A549 (cell line): Measurements from ENCODE around the gene TMEM45A. TPM values are rescaled to one million over a fixed set of nuclear protein-coding genes. Genes with fewer than 3 reads are reported as not detected.

Experiments used
- ATAC-seq, 2 experiments: fragments of 200-7000 bp in 1 of 2; fragments of >200 bp in 1 of 2; cut with Nextera tagmentation in 1 of 2; cut with Tn5 transposase in 1 of 2; 3 replicates each; pipeline versions ENCODE4 v1.8.0 to v1.9.1; 2018 to 2020; ENCODE audit warnings: mild to moderate bottlenecking in 1 of 2, moderate library complexity in 1 of 2
- CTCF ChIA-PET: fragments of 300-600 bp; sonication (Branson Sonifier 250); formaldehyde crosslinking; extraction: SDS; loops from one replicate; lab custom pipeline; 2021; ENCODE audit warnings: antibody characterized with exemption, inconsistent platforms; lab: Yijun Ruan, JAX
- POLR2A ChIA-PET: fragments of 350-600 bp; formaldehyde crosslinking; extraction: SDS; loops from one replicate; lab custom pipeline; 2021; ENCODE audit warnings: antibody characterized with exemption, inconsistent platforms; lab: Yijun Ruan, JAX
- DNase-seq, 2 experiments: peaks; one replicate each; pipeline versions ENCODE4 v3.0.0 to v3.0.0-alpha.2; 2011 to 2016; ENCODE audit warnings: low read depth in 1 of 2, low spot score in 1 of 2
- FAIRE-seq: peaks from 2 replicates; lab custom pipeline; 2011; peaks lifted over from hg19 to GRCh38; lab: Jason Lieb, UNC
- H3K27ac ChIP-seq, 2 experiments: fragments of >200 bp; sonication (Bioruptor Twin); formaldehyde crosslinking; 3 replicates each; pipeline ENCODE4 v1.5.1; 2016 to 2017
- H3K4me1 ChIP-seq: fragments of >200 bp; sonication (Bioruptor Twin); formaldehyde crosslinking; 3 replicates; pipeline ENCODE4 v1.6.1; 2016
- H3K4me2 ChIP-seq: fragments of >200 bp; sonication (Bioruptor Twin); formaldehyde crosslinking; 3 replicates; pipeline ENCODE4 v1.6.1; 2016
- H3K4me3 ChIP-seq: fragments of >200 bp; sonication (Bioruptor Twin); formaldehyde crosslinking; 3 replicates; pipeline ENCODE4 v1.5.1; 2016
- H3K9me3 ChIP-seq: fragments of >200 bp; sonication (Bioruptor Twin); formaldehyde crosslinking; 3 replicates; pipeline ENCODE4 v1.6.1; 2016
- CBX8 ChIP-seq: fragments of 200-600 bp; sonication (generic); IDR thresholded peaks from 2 replicates; pipeline ENCODE4 v1.6.1; 2016
- CHD4 ChIP-seq: fragments of 200-600 bp; sonication (generic); IDR thresholded peaks from 2 replicates; pipeline ENCODE4 v1.6.1; 2016; ENCODE audit warnings: antibody characterized with exemption, mild to moderate bottlenecking, borderline replicate concordance
- E2F6 ChIP-seq: IDR thresholded peaks from 2 replicates; pipeline ENCODE4 v1.6.1; 2012; ENCODE audit warnings: low read depth, borderline replicate concordance
- EP300 ChIP-seq, 2 experiments: fragments of >200 bp; sonication (Bioruptor Twin); formaldehyde crosslinking; IDR thresholded peaks; 2 replicates in 1 of 2; 3 replicates in 1 of 2; pipeline ENCODE4 v1.6.1; 2016 to 2017
- ESRRA ChIP-seq: fragments of 150-350 bp; IDR thresholded peaks from 2 replicates; pipeline ENCODE4 v1.6.1; 2014; ENCODE audit warnings: mild to moderate bottlenecking, low read length, borderline replicate concordance
- FOSB ChIP-seq: fragments of 250-450 bp; sonication (Bioruptor Pico); IDR thresholded peaks from 2 replicates; pipeline ENCODE4 v1.5.0; 2020; ENCODE audit warnings: mild to moderate bottlenecking, moderate library complexity
- HEYL ChIP-seq: fragments of 250-450 bp; sonication (Bioruptor Pico); IDR thresholded peaks from 2 replicates; pipeline ENCODE4 v1.8.0; 2021; ENCODE audit warnings: mild to moderate bottlenecking, moderate library complexity
- HOXB13 ChIP-seq: fragments of 250-450 bp; sonication (Bioruptor Pico); IDR thresholded peaks from 2 replicates; pipeline ENCODE4 v1.5.0; 2020; ENCODE audit warnings: low read depth, mild to moderate bottlenecking, moderate library complexity
- JUN ChIP-seq, 2 experiments: fragments of >200 bp; sonication (Bioruptor Twin); formaldehyde crosslinking; IDR thresholded peaks; 2 replicates in 1 of 2; 3 replicates in 1 of 2; pipeline ENCODE4 v1.6.1; 2016 to 2017
- KDM1A ChIP-seq: fragments of 200-600 bp; sonication (generic); IDR thresholded peaks from 2 replicates; pipeline ENCODE4 v1.6.1; 2016; ENCODE audit warnings: low read depth, mild to moderate bottlenecking
- MAZ ChIP-seq: fragments of 150-350 bp; IDR thresholded peaks from 2 replicates; pipeline ENCODE4 v1.6.1; 2014; ENCODE audit warnings: antibody characterized with exemption, low read depth, low read length, borderline replicate concordance
- POLR2A ChIP-seq: IDR thresholded peaks from 2 replicates; pipeline ENCODE4 v1.6.1; 2012; ENCODE audit warnings: mild to moderate bottlenecking, low read length
- POLR2AphosphoS2 ChIP-seq: conservative IDR thresholded peaks from 2 replicates; pipeline ENCODE4 v1.6.1; 2012; ENCODE audit warnings: low read length, improper control_type of control experiment, inconsistent platforms
- RARB ChIP-seq: fragments of 250-450 bp; sonication (Bioruptor Pico); IDR thresholded peaks from 2 replicates; pipeline ENCODE4 v1.8.0; 2021; ENCODE audit warnings: mild to moderate bottlenecking, moderate library complexity
- REST ChIP-seq: fragments of 200-600 bp; sonication (generic); IDR thresholded peaks from 2 replicates; pipeline ENCODE4 v1.6.1; 2016; ENCODE audit warnings: antibody characterized with exemption, mild to moderate bottlenecking, moderate library complexity
- RFX5 ChIP-seq: fragments of 450-650 bp; IDR thresholded peaks from 2 replicates; pipeline ENCODE4 v1.7.1; 2014; ENCODE audit warnings: antibody characterized with exemption, mild to moderate bottlenecking, moderate library complexity
- SREBF2 ChIP-seq: fragments of 450-650 bp; IDR thresholded peaks from 2 replicates; pipeline ENCODE4 v1.6.1; 2014; ENCODE audit warnings: mild to moderate bottlenecking, moderate library complexity
- USF2 ChIP-seq: fragments of 450-650 bp; IDR thresholded peaks from 2 replicates; pipeline ENCODE4 v1.6.1; 2014; ENCODE audit warnings: antibody characterized with exemption
- ZFP36 ChIP-seq: fragments of 450-650 bp; IDR thresholded peaks from 2 replicates; pipeline ENCODE4 v1.6.1; 2014; ENCODE audit warnings: borderline replicate concordance; ENCODE audit not compliant: partially characterized antibody
- WGBS: methylation state at CpG from one replicate; pipeline ENCODE4 v1.1.6; 2017; ENCODE audit errors: missing lambda C conversion rate; 5-methylcytosine and 5-hydroxymethylcytosine counted together
- polyA plus RNA-seq, 4 experiments: library from polyadenylated mRNA; depleted of rRNA in 3 of 4; stranded (reverse); fragments of >200 nt; fragmentation: RNase III in 1 of 4; extraction: RNeasy Plus Mini Kit Qiagen cat#74134 plus additional on column Dnase treatment in 1 of 4; gene quantifications; 2 replicates in 3 of 4; 3 replicates in 1 of 4; pipeline ENCODE4 v1.2.3, GENCODE V29; 2011 to 2017
- TF ChIP-seq, protein P1 (sequence below): fragments of 250-450 bp; sonication (Bioruptor Pico); IDR thresholded peaks from 2 replicates; pipeline ENCODE4 v1.5.0; 2021; ENCODE audit warnings: mild to moderate bottlenecking, moderate library complexity, borderline replicate concordance

TMEM45A gene
- polyA plus RNA-seq, 2 of the 4 experiments (the other 2 are of a cell fraction): 4.6 to 7.0 TPM

GRCh38 chr3:100496711-100497261 lies 4.4 kb downstream of the TMEM45A start (continued):
- TF ChIP-seq USF2: no peak
- no peak for TF ChIP-seq CHD4
- TF ChIP-seq SREBF2: no peak
- no peak for TF ChIP-seq FOSB (CRISPR knock-in tag)
- TF ChIP-seq HEYL: no peak
- TF ChIP-seq EP300 (IDR thresholded peaks at IDR 0.05): no peak
- no peak for TF ChIP-seq JUN (IDR thresholded peaks at IDR 0.05)

- no peak for DNase-seq
- no peak for FAIRE-seq
- 84% methylated on average over 4 of the region's 4 CpGs for WGBS
- ATAC-seq: no peak
- Histone ChIP-seq H3K9me3 (no peaks in the 10 kb centered on the region), H3K4me2 (no peak overlapping the region)
- TF ChIP-seq POLR2AphosphoS2 (no peak), RARB (CRISPR knock-in tag) (no peak), CBX8 (no peak), POLR2A (no peak), E2F6 (no peak), RFX5 (no peak), MAZ (no peak), ZFP36 (no peak), KDM1A (no peak), ESRRA (no peak), REST (no peak), HOXB13 (CRISPR knock-in tag) (no peak)
- TF ChIP-seq, protein P1, sequence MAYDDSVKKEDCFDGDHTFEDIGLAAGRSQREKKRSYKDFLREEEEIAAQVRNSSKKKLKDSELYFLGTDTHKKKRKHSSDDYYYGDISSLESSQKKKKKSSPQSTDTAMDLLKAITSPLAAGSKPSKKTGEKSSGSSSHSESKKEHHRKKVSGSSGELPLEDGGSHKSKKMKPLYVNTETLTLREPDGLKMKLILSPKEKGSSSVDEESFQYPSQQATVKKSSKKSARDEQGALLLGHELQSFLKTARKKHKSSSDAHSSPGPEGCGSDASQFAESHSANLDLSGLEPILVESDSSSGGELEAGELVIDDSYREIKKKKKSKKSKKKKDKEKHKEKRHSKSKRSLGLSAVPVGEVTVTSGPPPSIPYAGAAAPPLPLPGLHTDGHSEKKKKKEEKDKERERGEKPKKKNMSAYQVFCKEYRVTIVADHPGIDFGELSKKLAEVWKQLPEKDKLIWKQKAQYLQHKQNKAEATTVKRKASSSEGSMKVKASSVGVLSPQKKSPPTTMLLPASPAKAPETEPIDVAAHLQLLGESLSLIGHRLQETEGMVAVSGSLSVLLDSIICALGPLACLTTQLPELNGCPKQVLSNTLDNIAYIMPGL (CRISPR knock-in tag): no peak
- TF ChIP-seq, all 56 proteins: peak for 0
- ChIA-PET POLR2A (no interaction called here), CTCF (no interaction called here)
- Histone ChIP-seq H3K4me1 (peaks cover 7% of the 10 kb centered on the region; the same call in 2 of the 3 replicates), H3K27ac (no peak overlapping the region), H3K4me3 (no peak overlapping the region)
These were observed 7.2 kb downstream of the TMEM45A start for GRCh38 chr3:100499651-100500050.
